ENCODE results near the gene SOD3.

Gene SOD3, protein sequence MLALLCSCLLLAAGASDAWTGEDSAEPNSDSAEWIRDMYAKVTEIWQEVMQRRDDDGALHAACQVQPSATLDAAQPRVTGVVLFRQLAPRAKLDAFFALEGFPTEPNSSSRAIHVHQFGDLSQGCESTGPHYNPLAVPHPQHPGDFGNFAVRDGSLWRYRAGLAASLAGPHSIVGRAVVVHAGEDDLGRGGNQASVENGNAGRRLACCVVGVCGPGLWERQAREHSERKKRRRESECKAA

DNA sequence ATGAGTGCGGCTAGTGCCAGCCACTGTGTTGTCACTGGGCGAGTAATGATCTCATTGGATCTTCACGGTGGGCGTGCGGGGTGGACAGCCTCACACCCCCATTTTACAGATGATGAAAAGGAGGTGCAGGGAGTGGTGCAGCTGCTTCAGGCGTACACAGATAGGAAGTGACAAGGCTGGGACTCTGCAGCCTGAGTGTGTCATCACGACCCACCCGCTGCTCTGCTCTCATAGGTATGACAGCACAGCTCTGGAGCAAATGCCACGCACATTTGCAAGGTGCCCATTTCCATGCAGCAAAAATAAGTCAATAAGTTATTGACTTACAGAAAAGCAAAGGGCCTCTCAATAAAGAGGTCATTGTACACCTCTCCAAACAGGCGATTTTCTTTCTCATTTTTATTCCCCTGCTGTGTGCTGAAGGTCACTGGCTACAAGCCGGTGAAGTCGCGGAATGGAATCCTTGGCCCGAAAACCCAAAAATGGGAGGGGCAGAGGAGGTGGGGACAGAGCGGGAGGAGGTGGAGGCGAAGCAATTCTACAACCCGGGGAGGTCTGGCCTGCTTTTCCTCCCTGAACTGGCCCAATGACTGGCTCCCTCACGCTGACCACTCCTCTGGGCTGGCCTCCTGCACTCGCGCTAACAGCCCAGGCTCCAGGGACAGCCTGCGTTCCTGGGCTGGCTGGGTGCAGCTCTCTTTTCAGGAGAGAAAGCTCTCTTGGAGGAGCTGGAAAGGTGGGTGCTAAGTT is at the start of gene SOD3:
SOD3 (plus strand) TSS at position 658 of the 750 bp plus-strand sequence. CDS start 3,949 bp downstream, outside the sequence.
- DNase-seq = no peak

DNA sequence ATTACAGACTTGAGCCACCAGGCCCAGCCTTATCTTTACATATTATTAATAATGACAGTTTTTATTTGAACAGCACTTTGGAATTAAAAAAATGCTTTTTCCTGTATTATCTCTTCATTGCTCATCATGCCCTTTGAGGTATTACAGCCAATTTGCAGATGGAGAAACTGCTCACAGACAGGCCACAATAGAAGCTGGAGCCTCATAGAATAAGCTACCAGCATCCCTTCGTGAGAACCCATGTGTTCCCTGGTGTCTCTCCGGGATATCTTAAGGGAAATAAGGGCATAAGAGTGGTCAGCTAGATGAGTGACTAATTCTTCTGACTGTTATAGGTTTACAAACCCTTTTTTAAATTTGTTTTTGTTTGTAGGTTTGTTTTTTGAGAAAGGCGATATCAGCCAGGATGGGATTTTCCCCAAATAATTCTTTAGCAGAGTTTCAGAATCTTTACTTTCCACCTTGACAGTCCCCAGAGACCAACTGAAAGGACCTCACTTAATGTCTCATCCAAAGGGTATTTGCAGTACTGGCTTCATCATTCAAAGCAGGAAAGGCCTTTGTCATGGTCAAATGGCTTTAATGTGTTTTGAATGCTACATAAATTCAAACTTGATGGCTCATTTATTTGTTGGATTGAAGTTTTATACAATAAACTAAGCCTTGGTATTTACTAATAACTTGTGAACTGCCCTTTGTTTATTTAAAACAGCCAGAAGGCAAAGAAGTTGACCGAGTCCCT is 48.0 kb upstream of the SOD3 start:
- no peak for DNase-seq

DNA sequence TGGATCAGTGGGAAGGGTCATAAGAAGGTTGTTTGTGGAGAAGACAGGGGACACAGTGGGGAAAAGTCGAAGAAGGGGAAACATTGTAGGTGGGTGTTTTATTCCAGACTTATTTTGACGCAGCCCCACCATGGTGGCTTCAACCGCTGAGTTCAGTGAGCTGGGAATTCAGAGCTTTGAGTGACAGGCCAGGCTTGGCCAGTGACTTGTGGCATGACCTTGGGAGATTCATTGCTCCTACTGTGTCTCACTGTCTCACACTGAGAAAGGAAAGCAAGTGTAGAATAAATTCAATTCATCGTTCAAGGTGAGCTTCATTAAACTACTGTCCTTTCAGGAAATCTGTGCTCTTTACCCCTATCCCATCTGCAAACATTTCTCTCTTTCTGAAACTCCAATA is 47.4 kb upstream of the SOD3 start:
- no peak for DNase-seq

DNA sequence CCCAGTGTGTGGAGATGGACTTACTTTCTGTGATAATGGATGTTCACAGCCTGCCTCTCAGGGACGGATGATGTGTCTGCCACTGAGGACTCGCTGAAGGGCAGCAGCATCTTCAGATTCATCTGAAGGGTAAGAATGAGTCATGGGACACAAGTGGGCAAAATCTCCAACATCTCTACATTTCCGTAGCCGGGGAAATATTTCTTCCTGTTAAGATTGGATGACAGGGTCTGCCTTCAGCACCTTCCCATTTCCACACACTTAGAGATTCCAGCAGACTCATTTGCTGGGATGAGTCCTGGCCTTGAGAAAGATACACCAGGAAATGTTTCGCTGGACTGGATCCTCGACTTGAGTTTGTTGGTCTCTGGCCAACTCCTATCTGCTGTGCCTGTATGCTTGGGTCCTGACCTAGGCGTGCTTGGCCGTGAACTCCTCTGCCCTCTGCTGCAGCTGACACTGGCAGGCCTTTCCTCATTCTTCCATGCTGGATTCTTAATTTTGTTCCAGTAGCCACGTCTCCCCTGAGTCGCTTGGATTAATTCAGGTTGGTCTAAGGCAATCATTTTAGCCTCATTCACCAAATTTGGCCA is 46.5 kb upstream of the SOD3 start:
- no peak for DNase-seq

DNA sequence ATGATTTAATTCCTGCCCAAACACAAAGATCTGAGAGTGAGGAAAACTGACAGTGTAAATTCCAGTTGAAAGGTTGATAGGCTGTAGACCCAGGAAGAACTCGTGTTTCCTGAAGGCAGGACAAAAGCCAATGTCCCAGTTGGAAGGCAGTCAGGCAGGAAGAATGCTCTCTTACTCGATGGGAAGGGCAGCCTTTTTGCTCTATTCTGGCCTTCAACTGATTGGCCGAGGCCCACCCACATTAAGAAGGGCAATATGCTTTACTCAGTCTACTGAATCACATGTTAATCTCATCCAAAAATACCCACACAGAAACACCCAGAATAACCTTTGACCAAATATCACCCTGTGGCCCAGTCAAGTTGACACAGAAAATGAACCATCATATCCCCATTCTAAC is 45.3 kb upstream of the SOD3 start:
- no peak for DNase-seq

DNA sequence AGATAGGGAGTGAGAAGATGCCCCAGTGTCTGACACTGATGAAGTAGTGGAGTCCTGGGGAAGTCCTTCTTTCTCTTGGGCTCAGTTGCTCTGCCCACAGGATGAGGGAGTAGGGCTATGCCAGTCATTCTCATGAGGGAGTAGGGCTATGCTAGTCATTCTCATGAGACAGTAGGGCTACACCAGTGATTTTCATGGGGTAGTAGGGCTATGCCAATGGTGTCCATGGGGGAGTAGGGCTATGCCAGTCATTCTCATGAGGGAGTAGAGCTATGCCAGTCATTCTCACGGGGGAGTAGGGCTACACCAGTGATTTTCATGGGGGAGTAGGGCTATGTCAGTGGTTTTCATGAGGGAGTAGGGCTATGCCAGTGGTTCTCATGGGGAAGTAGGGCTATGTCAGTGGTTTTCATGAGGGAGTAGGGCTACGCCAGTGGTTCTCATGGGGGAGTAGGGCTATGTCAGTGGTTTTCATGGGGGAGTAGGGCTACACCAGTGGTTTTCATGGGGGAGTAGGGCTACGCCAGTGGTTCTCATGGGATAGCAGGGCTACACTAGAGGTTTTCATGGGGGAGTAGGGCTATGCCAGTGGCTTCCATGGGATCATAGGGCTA is 43.3 kb upstream of the SOD3 start:
- DNase-seq = no peak

DNA sequence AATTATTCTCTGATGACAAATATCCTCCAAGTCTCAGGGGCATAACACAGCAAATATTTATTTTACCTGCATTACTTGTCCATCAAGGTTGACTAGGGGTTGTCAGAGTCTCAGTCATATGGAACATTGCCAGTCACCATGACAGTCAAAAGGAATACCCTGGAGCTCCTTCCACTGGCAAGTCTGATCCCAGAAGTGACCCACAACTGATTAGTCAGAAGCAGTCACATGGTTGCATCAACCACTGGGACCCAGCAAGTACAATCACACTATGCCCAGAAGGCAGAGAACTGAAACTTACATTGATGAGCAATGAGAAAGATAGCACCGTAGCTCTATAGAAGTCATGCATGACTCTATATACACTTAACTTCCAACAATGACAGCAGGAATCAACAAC is 41.9 kb upstream of the SOD3 start:
- DNase-seq = no peak

DNA sequence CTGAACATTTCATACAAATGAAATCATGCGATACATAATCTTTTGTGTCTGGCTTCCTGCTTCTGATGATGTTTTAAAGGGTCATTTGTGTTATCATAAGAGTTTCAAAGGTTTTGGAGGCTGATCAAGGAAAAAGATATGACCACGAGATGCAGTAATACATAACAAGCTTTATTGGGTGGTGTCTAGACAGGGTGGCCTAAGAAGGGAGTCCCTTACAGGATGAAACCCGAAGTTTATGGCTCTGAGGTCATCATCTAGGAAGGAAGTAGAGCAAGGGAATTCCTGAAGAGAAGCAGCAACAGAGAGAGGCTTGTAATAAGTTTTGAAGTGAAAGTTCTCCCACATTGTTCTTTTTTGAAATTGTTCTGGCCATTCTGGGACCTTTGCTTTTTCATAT is 40.8 kb upstream of the SOD3 start:
- no peak for DNase-seq

DNA sequence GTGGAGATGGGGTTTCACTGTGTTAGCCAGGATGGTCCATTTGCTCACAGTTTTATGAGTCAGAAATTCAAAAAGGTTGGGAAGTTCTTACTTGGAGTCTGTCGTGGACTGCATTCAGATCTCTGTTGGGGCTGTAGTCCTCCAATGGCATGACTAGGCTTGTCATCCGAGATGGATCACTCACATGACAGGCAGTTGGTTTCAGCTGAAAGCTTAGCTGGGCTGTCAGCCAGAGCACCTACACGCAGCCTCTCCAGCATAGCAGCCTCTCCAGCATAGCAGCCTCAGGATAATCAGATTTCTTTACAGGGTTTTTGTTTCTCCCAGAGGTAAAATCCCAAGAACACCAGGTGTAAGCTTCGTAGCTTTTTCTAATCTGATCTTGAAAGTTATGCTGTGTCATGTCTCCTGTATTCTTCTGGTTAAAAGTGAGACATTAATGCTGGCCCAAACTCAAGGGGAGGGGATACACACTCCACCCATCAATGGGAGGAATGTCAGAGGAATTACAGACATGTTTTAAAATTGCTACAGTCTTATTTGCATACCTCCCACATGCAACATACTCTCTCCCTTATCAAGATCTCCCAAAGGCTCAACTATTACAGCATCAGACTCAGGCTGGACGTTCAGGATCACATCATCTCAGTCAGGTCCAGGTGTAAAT is 31.6 kb upstream of the SOD3 start:
- no peak for DNase-seq

DNA sequence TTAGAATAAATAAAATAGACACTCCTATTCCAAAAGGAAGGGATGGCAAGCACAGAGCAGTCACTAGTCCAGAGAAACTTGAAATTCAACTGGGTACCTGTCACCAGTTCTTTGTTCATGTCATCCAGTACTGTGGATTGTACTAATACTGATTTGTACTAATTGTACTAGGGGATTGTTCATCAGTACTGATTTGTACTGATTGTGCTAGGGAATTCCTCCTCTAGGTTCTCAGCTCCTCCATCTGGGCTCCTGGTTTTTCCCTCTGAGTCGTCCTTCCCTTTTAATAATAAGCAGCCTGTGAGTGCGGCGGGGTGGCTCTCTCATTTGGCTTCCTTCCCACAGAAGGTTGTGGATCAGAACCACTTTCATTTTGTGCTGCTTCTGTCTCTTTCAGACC is 31.0 kb upstream of the SOD3 start:
- no peak for DNase-seq

DNA sequence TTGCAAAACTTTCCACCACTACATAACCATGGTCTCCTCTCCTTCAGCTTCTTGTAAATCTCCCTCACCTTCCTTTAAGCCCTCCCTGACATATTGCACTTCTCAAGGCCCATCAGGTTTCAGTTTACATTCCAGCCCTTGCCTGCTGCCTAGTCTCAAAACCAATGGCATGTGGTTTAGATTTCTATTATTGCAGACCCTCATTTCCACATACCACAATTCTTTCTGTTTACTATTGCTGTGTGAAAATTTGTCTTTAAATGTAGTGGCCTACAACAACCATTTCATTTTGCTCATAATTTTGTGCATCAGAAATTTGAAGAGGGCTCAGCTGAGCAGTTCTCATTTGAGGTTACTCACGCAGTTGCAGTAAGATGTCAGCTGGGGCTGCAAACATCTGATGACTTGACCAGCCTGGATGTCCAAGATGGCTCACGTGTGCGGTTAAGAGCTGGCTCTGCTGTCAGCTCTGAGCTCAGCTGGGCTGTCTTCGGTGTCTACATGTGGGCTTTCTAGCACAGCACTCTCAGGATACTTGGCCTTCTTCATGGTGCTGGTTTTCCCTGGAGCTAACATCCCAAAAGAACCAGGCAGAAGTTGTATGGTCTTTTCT is 29.9 kb upstream of the SOD3 start:
- DNase-seq = no peak

DNA sequence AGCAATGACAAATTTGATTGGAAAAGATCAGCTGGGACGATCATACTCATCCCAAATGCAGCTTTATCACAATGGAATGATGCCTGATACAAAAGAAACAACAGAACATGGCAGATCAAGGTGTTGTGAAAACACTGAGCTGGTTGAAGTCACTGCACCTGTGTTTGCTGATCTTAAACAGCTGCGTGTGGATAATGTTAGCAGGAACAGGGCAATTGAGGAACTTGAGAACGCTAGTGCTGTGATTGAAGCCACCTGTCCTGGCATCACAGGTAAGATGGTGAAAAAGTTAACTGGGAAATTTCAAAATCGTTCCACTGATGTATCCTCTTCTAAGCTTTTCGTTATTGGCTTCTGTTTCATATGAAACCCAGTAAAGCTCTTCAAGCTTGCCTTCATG is 27.4 kb upstream of the SOD3 start:
- DNase-seq = no peak

DNA sequence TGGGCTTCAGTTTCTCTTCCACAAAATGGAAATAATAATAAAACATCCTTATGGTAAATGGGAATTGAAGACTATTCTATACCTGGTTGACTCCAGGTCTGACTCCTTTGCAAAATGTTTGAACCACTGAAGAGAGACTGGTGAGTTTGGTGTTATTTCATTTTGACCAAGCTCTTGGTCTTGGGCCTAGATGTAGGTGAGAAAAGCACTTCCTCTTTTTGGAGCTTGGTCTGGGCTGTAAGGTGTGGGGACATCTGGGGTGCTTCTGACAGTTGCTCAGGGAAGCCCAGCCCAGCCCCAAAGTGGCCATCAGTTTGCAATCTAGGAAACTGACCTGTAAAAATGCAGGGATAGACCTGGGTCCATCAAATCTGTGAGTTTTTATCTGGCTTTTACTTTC is 26.8 kb upstream of the SOD3 start:
- no peak for DNase-seq

DNA sequence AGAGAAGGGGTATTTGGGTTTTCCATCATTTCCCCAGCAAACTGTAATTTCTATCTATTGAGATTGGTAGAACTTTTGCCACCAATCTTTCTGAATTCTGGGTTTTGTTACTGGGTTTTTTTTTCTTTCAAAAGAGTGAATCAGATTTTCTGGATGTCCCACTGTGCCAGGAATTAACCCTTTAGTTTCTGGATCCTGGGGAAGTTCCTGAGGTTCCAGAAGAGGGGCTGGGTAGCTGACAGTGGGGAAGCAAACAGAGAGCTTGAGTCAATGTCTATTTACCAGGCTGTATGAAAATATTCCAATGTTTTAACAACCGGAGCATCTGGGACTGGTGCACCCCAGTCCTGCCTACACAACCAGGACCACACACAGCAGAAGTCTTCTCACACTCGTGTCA is 25.8 kb upstream of the SOD3 start:
- DNase-seq = no peak

DNA sequence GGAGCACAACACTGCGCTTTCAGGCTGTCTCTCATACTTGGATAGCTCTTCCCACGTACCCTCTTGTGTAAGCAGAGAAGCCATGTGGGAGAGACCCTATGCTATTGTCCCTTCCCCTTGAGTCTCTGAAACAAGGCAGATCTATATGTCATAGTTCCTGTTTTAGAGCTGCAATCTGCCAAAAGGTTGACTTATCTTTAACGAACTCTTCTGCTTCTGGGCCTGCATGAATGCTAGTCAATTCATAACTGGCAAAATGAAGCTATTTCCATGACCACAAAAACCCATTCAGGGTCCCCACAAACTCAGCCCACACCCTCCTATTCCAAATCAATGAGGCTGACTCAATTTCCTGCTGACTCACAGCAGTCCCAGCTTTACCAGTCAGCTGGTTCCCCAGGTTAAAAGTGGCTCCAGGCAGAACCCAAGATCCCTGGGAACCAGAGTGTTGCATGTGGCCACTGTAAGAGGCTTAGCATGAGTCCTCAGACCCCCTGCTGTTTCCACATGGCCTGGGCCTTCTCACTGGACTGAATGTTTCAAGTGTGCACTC is 25.3 kb upstream of the SOD3 start:
- no peak for DNase-seq

DNA sequence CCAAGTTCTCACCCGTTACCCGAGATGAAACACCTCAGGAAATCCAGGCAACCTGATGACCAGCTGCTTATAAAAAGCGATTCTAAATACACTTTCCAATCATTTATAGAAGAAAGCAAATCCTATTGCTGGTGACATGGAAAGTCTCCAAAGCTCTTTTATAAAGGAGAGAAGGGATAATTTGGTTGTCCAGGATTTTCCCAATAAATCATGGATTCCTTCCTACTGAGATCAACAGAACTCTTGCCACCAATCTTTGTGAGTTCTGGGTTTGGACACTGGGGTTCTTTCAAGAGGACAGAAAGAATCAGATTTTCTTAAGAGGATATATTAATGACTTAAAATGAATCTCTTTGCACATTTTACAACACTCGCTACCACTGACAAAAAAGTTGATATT is 24.7 kb upstream of the SOD3 start:
- no peak for DNase-seq

DNA sequence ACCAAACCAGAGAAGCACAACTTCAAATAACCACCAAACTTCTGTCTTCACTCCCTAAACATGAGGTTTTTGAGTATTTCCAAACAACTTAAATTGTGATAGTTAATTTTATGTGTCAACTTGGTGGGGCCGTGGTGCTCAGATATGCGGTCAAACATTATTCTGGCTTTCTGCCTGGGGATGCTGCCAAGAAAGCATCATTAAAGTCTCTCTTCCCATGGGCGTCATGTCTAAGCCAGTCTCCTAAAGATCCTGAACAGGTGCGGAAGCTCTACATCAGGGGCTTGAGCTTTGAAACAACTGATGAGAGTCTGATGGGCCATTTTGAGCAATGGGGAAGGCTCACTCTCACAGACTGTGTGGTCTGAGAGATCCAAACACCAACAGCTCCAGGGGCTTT is 24.1 kb upstream of the SOD3 start:
- no peak for DNase-seq

DNA sequence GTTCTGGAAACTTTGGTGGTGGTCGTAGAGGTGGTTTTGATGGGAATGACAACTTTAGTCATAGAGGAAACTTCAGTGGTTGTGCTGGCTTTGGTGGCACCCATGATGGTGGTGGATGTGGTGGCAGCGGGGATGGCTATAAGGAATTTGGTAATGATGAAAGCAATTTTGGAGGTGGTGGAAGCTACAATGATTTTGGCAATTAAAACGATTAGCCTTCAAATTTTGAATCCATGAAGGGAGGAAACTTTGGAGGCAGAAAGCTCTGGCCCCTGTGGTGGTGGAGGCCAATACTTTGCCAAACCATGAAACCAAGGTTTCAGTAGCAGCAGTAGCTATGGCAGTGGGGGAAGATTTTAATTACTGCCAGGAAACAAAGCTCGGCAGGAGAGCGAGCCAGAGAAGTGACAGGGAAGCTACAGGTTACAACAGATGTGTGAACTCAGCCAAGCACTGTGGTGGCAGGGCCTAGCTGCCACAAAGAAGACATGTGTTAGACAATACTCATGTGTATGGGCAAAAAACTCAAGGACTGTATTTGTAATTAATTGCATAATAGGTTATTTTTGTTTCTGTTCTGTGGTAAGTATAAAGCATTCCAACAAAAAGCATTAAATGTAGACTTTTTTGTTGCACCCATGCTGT is 23.2 kb upstream of the SOD3 start:
- no peak for DNase-seq

DNA sequence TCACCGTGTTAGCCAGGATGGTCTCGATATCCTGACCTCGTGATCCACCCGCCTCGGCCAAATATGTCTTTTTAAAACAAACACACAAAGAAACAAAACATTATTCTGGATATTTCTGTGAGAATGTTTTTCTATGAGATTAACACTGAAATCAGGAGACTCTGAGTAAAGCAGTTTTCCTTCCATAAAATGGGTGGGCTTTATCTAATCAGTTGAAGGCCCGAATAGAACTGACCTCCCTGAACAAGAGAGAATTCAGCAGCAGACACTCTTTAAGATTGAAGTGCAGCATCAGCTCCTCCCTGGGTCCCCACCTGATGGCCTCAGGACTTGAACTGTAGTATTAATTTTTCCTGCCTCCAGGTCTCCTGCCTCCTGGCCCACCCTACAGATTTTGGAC is 22.4 kb upstream of the SOD3 start:
- DNase-seq = no peak

DNA sequence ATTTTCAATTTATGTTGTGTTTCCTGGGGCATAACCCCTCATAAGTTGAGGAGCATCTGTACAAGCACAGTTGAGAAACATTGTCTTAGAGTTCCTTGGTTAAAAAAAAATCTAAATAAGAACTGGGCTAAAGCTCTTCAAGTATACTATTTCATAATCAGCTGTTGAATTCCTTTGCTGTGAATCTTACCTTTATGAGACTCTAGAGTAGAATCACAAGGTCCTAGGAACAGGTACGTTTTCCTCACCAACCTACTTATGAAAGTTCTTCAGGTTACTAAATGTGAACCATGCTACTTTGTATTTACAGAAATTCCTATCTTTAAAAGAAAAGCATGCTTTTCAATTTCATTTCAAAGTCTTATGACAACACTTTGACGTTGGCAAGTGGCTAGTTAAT is 20.9 kb upstream of the SOD3 start:
- DNase-seq = no peak

DNA sequence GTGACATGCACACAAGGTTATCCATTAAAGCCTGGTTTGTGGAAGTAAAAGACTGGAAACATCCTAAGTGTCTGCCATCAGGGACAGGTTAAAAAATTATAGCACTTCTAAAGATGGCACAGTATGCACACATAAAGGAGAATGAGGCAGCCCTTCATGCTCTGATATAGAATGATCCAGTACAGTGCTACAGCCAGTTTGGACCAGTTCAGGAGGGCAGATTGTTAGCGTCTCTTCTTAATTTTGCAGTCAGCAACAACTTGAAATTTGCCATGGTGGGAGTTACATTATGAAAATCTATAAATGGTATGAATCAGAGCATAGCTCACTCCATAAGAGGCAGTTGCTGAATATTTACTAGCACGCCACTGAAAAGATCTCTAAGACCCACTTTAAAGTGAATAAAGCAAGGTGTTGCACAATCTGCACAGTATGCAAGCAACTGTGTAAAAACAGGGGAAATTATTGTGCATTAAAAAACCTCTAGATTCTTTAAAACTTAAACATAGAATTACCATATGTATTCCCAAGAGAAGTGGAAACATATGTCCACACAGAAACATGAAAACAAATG is 20.3 kb upstream of the SOD3 start:
- no peak for DNase-seq
